Liver (tissue), 9 donors: ENCODE measurements around the gene WBP2. TPM values are rescaled to one million over a fixed set of nuclear protein-coding genes. Genes with fewer than 3 reads are reported as not detected.
"Not testable (repeated sequence)": the region's sequence is repeated elsewhere in the genome, so short reads cannot be mapped to it uniquely, and the experiment has no call there.

ENCODE experiments used
- DNase-seq: peaks from one replicate; pipeline ENCODE4 v3.0.0-alpha.2; 2017; ENCODE audit warnings: low spot score
- H3K27ac ChIP-seq, 2 donors: one replicate each; pipeline ENCODE4 v1.7.0; 2013; ENCODE audit warnings: inconsistent platforms in 2 of 2, low read length in 2 of 2, control low read depth in 1 of 2, low read depth in 1 of 2, mild to moderate bottlenecking in 1 of 2
- H3K27me3 ChIP-seq, 4 donors: one replicate each; pipeline versions ENCODE4 v1.6.1 to v1.7.0; 2013; ENCODE audit warnings: low read length in 3 of 4, inconsistent platforms in 1 of 4, mild to moderate bottlenecking in 1 of 4, moderate library complexity in 1 of 4; ENCODE audit not compliant: control insufficient read depth in 4 of 4, insufficient read depth in 4 of 4
- H3K36me3 ChIP-seq, 4 donors: one replicate each; pipeline versions ENCODE4 v1.6.1 to v1.7.0; 2013; ENCODE audit warnings: low read length in 3 of 4, mild to moderate bottlenecking in 3 of 4, low read depth in 1 of 4, moderate library complexity in 1 of 4; ENCODE audit not compliant: control insufficient read depth in 4 of 4, insufficient read depth in 3 of 4
- H3K4me1 ChIP-seq, 4 donors: one replicate each; pipeline versions ENCODE4 v1.6.1 to v1.7.0; 2013; ENCODE audit warnings: low read length in 3 of 4, mild to moderate bottlenecking in 3 of 4, moderate library complexity in 1 of 4; ENCODE audit not compliant: control insufficient read depth in 4 of 4, insufficient read depth in 4 of 4
- H3K4me3 ChIP-seq, 3 donors: one replicate each; pipeline versions ENCODE4 v1.6.1 to v1.7.0; 2013; ENCODE audit warnings: low read length in 3 of 3, control low read depth in 1 of 3, low read depth in 1 of 3, mild to moderate bottlenecking in 1 of 3
- H3K9ac ChIP-seq, 2 donors: one replicate each; pipeline ENCODE4 v1.7.0; 2013; ENCODE audit warnings: low read length in 2 of 2, mild to moderate bottlenecking in 2 of 2, moderate library complexity in 2 of 2, control low read depth in 1 of 2, low read depth in 1 of 2
- H3K9me3 ChIP-seq, 4 donors: one replicate each; pipeline versions ENCODE4 v1.6.1 to v1.7.0; 2013; ENCODE audit warnings: low read length in 3 of 4; ENCODE audit not compliant: control insufficient read depth in 4 of 4
- EGR1 ChIP-seq, 2 donors: IDR thresholded peaks; 2 replicates each; pipeline ENCODE4 v1.6.1; 2016 to 2018; ENCODE audit warnings: antibody characterized with exemption in 2 of 2, low read depth in 2 of 2
- FOXA1 ChIP-seq: IDR thresholded peaks from 2 replicates; pipeline ENCODE4 v1.6.1; 2016; ENCODE audit warnings: antibody characterized with exemption
- FOXA2 ChIP-seq: IDR thresholded peaks from 2 replicates; pipeline ENCODE4 v1.6.1; 2016; ENCODE audit warnings: antibody characterized with exemption
- GABPA ChIP-seq, 2 donors: IDR thresholded peaks in 1 of 2; conservative IDR thresholded peaks in 1 of 2; 2 replicates each; pipeline ENCODE4 v1.6.1; 2016; ENCODE audit warnings: antibody characterized with exemption in 2 of 2, mild to moderate bottlenecking in 1 of 2, moderate library complexity in 1 of 2
- HNF4A ChIP-seq, 2 donors: conservative IDR thresholded peaks; 2 replicates each; pipeline ENCODE4 v1.6.1; 2016; ENCODE audit warnings: antibody characterized with exemption in 2 of 2, mild to moderate bottlenecking in 2 of 2
- MAX ChIP-seq: IDR thresholded peaks from 2 replicates; pipeline ENCODE4 v1.6.1; 2016; ENCODE audit warnings: antibody characterized with exemption
- NR2F2 ChIP-seq: IDR thresholded peaks from 2 replicates; pipeline ENCODE4 v1.6.1; 2016; ENCODE audit warnings: antibody characterized with exemption
- REST ChIP-seq: IDR thresholded peaks from 2 replicates; pipeline ENCODE4 v1.6.1; 2016; ENCODE audit warnings: antibody characterized with exemption, mild to moderate bottlenecking
- RXRA ChIP-seq, 2 donors: IDR thresholded peaks; 2 replicates each; pipeline ENCODE4 v1.6.1; 2017 to 2018; ENCODE audit warnings: antibody characterized with exemption in 2 of 2, mild to moderate bottlenecking in 1 of 2
- SP1 ChIP-seq: IDR thresholded peaks from 2 replicates; pipeline ENCODE4 v1.6.1; 2018; ENCODE audit warnings: antibody characterized with exemption, mild to moderate bottlenecking
- TAF1 ChIP-seq: conservative IDR thresholded peaks from 2 replicates; pipeline ENCODE4 v1.6.1; 2016; ENCODE audit warnings: antibody characterized with exemption, mild to moderate bottlenecking
- YY1 ChIP-seq: IDR thresholded peaks from 2 replicates; pipeline ENCODE4 v1.6.1; 2016; ENCODE audit warnings: antibody characterized with exemption, mild to moderate bottlenecking
- WGBS: extraction: QIAGEN DNeasy Blood & Tissue Kit; methylation state at CpG from one replicate; pipeline ENCODE4 v1.1.7; 2013; 5-methylcytosine and 5-hydroxymethylcytosine counted together
- polyA plus RNA-seq, 2 donors: library from polyadenylated mRNA; stranded (reverse) in 1 of 2; unstranded in 1 of 2; fragments of 200-250 nt in 1 of 2; fragments of >200 nt in 1 of 2; fragmentation: Nextera tagmentation in 1 of 2; extraction: Ambion mirVana in 1 of 2; gene quantifications; one replicate each; pipeline versions ENCODE4 v1.2.1 to v1.2.3, GENCODE V29; 2013 to 2015
- total RNA-seq, 2 donors: library from RNA; depleted of rRNA; stranded (reverse); fragments of >200 nt; gene quantifications; one replicate each; pipeline ENCODE4 v1.2.3, GENCODE V29; 2014
- TF ChIP-seq, protein P1 (sequence below): fragments of 150-350 bp; IDR thresholded peaks from 2 replicates; pipeline ENCODE4 v1.5.1; 2017; ENCODE audit warnings: improper control_type of control experiment, low read depth, low read length; ENCODE audit not compliant: missing input control
- donor health status: healthy.
- donor health status: healthy.
- donor health status: healthy.
- donor health status: healthy.
- donor health status: healthy.

WBP2 gene
- total and polyA plus RNA-seq, 4 donors = 29.0 to 99.4 (median 51.6) TPM

DNA sequence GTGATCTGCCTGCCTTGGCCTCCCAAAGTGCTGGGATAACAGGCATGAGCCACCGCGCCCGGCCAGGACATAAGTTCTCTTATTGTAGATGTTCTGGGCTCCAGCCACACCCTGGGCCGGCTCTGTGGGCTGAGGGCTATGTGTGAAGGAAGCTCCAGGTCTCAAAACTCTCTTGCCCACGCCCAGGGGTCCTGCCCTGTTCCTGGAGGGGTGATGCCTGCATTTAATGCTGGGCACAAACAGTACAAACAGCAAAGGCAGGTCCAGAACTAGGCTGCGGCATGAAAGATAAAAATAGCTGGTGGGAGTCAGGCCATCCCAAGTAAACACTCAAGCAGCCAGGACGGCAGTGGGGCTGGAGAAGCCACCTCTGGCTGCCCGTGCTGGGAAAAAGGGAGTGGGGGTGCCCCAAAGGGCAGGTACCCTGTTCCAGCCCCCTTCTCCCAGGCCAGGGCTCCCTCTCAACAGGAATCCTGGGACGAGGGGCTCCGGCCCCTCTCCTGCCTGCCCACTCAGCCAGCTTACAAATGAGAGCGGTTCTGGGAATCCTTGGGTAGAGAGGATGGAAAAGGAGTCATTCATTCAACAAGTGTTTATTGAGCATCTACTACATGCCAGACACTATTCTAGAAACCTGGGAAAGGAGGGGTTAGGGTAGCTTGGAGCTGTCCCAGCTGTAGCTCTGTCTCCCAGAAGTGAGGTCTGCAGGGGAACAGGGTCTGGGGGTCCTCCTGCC lies 18.6 kb upstream of the WBP2 start:
- H3K36me3 ChIP-seq = peaks cover 0 to 7% (median 3%) of the 10 kb centered on the region in 4 donors
- H3K27me3 ChIP-seq = no peaks in the 10 kb centered on the region
- peaks cover 12 to 37% (median 23%) of the 10 kb centered on the region in 4 donors for H3K4me1 ChIP-seq
- H3K27ac ChIP-seq = no peak overlapping the region
- H3K9me3 ChIP-seq = no peaks in the 10 kb centered on the region
- no peak for DNase-seq
- TF ChIP-seq FOXA2 (no peak), YY1 (no peak)
- 85% methylated on average over 11 of the region's 11 CpGs for WGBS
- no peak overlapping the region for H3K9ac ChIP-seq
- H3K4me3 ChIP-seq = no peak overlapping the region

GRCh38 chr17:75872434-75873351 lies 17.6 kb upstream of the WBP2 start:
- peak overlapping the region; percentile 51 to 68 for H3K27ac ChIP-seq
- H3K4me1 ChIP-seq = peaks cover 12 to 28% (median 20%) of the 10 kb centered on the region in 4 donors
- no peaks in the 10 kb centered on the region for H3K9me3 ChIP-seq
- no peak for DNase-seq
- no peak overlapping the region for H3K4me3 ChIP-seq
- H3K27me3 ChIP-seq = no peaks in the 10 kb centered on the region
- peaks cover 0 to 7% (median 3%) of the 10 kb centered on the region in 4 donors for H3K36me3 ChIP-seq
- TF ChIP-seq NR2F2 = peak; percentile 17
- TF ChIP-seq SP1 = peak; percentile 38
- TF ChIP-seq RXRA (IDR thresholded peaks at IDR 0.05) = peak in 1 of 2 donors; percentile 8
- no peak for TF ChIP-seq TAF1
- 72% methylated on average over 13 of the region's 13 CpGs for WGBS
- H3K9ac ChIP-seq = no peak overlapping the region

DNA sequence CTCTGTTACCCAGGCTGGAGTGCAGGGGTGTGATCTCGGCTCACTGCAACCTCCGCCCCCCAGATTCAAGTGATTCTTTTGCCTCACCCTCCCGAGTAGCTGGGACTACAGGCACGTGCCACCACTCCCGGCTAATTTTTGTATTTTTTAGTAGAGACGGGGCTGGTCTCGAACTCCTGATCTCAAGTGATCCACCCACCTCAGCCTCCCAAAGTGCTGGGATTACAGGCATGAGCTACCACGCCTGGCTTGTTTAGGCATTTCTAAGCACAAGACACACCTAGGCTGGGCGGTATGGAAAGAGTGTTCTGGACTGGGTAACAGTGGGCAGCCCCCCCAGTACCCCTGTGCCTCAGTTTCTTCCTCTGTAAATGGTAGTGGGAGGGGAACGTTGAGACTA lies 15.1 kb upstream of the WBP2 start:
- H3K4me3 ChIP-seq, H3K27me3 ChIP-seq, H3K4me1 ChIP-seq, H3K9me3 ChIP-seq, H3K9ac ChIP-seq, DNase-seq, H3K27ac ChIP-seq, H3K36me3 ChIP-seq: not testable (repeated sequence)
- 91% methylated on average over 10 of the region's 10 CpGs for WGBS

DNA sequence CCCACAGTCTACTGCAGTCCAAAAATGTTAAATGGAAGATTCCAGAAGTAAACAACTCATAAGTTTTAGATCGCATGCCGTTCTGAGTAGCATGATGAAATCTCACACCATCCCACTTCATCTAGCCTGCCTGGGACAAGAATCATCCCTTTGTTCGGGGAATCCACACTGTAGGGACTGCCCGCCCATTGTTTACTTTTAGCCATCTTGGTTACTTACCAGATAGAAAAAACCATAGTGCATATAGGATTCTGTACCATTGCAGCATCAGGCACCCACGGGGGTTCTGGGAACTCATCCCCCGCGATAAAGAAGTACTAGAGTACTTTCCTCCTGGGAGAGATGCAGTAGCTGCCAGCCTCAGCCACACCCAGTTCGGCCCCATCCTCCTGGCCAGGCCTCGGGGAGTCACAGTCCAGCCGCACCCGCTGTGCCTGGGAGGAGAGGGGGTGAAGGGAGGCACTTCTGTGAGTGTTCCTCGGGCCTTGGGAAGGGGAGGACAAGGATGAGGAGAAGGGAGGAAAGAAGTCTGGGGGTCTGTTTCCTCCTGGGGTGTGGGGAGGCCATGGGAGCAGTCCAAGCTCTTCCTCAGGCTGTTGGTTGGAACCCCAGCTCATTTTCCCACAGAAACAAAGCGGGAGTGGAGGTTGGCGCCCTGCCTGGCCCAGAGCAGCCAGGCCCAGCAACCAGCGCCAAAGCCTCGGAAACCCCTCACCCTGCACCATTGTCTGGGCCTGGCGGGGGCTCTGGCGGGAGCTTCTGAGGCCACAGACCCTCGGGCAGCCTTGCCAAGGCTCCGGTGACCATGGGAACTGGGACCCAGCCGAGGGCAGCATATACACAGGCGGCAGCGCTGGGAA lies 14.4 kb upstream of the WBP2 start:
- H3K27ac ChIP-seq = peak overlapping the region in 1 of 2 donors; percentile 21
- H3K9ac ChIP-seq = no peak overlapping the region
- H3K4me1 ChIP-seq = peaks cover 0 to 4% (median 2%) of the 10 kb centered on the region in 4 donors
- no peaks in the 10 kb centered on the region for H3K9me3 ChIP-seq
- DNase-seq = no peak
- no peak overlapping the region for H3K4me3 ChIP-seq
- 78% methylated on average over 23 of the region's 23 CpGs for WGBS
- no peaks in the 10 kb centered on the region for H3K27me3 ChIP-seq
- H3K36me3 ChIP-seq = peaks cover 0 to 5% (median 2%) of the 10 kb centered on the region in 4 donors
- TF ChIP-seq YY1 (no peak), MAX (no peak), SP1 (no peak), EGR1 (IDR thresholded peaks at IDR 0.05; ENCODE audit: low read depth in 2 of 2) (no peak), FOXA1 (no peak), GABPA (IDR thresholded peaks at IDR 0.05 in 1 of 2, conservative IDR thresholded peaks at IDR 0.05 in 1 of 2) (no peak), TAF1 (no peak), RXRA (IDR thresholded peaks at IDR 0.05) (no peak), REST (no peak), HNF4A (conservative IDR thresholded peaks at IDR 0.05) (no peak), FOXA2 (no peak)
- TF ChIP-seq, protein P1, sequence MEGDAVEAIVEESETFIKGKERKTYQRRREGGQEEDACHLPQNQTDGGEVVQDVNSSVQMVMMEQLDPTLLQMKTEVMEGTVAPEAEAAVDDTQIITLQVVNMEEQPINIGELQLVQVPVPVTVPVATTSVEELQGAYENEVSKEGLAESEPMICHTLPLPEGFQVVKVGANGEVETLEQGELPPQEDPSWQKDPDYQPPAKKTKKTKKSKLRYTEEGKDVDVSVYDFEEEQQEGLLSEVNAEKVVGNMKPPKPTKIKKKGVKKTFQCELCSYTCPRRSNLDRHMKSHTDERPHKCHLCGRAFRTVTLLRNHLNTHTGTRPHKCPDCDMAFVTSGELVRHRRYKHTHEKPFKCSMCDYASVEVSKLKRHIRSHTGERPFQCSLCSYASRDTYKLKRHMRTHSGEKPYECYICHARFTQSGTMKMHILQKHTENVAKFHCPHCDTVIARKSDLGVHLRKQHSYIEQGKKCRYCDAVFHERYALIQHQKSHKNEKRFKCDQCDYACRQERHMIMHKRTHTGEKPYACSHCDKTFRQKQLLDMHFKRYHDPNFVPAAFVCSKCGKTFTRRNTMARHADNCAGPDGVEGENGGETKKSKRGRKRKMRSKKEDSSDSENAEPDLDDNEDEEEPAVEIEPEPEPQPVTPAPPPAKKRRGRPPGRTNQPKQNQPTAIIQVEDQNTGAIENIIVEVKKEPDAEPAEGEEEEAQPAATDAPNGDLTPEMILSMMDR = no peak
